NCI-H748 (cell line): ENCODE results near the gene KCNH6.
A peak's percentile ranks its signal among the peaks of the same experiment; 100 is the strongest.

Source experiments
- DNase-seq: peaks from one replicate; lab custom pipeline; 2025; ENCODE audit not compliant: unreplicated experiment; lab: John Stamatoyannopoulos, UW

KCNH6 gene, protein sequence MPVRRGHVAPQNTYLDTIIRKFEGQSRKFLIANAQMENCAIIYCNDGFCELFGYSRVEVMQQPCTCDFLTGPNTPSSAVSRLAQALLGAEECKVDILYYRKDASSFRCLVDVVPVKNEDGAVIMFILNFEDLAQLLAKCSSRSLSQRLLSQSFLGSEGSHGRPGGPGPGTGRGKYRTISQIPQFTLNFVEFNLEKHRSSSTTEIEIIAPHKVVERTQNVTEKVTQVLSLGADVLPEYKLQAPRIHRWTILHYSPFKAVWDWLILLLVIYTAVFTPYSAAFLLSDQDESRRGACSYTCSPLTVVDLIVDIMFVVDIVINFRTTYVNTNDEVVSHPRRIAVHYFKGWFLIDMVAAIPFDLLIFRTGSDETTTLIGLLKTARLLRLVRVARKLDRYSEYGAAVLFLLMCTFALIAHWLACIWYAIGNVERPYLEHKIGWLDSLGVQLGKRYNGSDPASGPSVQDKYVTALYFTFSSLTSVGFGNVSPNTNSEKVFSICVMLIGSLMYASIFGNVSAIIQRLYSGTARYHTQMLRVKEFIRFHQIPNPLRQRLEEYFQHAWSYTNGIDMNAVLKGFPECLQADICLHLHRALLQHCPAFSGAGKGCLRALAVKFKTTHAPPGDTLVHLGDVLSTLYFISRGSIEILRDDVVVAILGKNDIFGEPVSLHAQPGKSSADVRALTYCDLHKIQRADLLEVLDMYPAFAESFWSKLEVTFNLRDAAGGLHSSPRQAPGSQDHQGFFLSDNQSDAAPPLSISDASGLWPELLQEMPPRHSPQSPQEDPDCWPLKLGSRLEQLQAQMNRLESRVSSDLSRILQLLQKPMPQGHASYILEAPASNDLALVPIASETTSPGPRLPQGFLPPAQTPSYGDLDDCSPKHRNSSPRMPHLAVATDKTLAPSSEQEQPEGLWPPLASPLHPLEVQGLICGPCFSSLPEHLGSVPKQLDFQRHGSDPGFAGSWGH

DNA sequence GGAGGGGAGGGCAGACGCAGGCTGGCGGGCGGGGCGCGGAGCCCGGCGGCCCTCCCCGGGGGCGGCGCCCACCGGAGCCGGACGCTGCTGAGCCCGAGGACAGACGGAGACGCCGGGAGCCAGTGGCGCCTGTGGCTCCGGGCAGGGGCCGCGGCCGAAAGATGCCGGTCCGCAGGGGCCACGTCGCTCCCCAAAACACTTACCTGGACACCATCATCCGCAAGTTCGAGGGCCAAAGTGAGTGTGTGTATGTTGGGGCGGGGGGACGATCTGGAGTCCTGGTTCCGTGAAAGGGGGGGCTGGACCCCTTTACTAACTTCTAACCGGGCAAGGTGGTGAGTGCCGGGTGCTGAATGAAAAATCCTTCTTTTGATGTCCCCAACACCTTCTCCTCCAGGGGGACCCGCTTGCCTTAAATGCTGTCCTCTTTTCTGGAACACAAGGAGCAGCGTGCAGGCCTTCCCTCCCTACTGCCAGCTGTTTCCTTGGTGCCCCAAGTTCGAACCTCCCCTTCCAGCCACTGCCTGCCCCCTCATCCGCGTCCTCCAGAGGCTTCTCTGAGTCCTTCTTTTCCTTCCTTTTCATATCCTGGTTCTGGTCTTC lies at the start of gene KCNH6:
KCNH6 (plus strand) TSS at position 106 of the 603 bp plus-strand sequence; CDS start at position 162, 56 bp downstream.
- DNase-seq, result peak; percentile 34

DNA sequence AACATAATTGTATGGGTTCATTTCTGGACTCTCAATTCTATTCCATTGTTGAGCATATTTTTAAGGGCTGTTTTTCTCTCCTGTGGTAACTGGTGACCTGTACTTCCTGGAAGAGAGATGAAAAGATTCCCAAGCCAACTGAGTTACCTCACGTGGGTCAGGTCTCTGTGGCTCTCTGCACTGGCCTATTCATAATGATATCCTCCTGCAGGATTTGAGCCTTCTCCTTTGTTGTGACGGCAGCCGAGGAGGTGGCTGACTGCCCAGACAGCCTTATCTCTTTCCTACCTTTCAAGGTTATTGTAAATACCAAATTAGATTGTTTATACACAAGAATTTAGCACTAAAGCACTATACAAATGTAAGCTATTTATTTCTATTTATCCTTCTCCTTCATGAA lies 49.0 kb upstream of the KCNH6 start:
- no peak for DNase-seq

DNA sequence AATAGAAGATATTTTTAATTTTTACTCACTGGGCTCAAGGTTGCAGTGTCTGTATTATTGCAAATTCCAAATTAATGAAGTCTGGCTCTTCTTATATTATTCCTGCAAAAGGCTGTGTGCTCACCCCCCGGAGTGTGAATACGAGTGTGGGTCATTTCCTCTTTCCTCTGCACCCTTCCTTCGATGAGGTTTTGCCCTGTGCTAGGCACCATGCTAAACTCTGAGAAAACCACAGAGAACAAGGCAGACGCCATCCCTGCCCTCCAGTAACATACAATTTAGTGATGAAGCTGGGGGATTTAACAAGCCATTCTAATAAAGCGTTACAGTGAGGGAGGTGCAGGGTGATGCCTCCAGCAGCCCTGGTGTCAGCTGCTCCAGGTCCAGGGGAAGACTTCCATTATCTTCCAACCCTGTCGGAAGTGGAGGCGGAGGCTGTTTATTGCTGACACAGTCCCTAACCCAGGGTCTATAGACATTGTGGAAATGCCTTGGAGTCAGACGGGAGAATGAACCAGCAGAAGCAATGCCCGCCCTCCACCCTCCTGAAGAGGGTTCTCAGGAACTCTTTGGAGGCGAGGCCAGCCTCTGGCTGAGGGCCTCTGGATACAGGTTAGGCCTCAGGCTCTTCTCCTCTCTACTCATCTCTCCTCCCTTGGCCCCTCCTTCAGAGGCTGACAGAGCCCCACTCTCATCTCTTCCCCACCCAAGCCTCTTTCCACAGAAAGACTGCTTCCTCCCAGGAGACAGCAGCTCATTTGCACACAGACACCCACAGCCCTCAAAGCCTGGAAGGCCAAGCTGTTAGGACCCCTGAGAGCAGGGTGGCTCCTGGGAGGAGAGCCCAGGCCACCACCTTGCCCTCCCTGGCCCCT lies 48.3 kb upstream of the KCNH6 start:
- no peak for DNase-seq

DNA sequence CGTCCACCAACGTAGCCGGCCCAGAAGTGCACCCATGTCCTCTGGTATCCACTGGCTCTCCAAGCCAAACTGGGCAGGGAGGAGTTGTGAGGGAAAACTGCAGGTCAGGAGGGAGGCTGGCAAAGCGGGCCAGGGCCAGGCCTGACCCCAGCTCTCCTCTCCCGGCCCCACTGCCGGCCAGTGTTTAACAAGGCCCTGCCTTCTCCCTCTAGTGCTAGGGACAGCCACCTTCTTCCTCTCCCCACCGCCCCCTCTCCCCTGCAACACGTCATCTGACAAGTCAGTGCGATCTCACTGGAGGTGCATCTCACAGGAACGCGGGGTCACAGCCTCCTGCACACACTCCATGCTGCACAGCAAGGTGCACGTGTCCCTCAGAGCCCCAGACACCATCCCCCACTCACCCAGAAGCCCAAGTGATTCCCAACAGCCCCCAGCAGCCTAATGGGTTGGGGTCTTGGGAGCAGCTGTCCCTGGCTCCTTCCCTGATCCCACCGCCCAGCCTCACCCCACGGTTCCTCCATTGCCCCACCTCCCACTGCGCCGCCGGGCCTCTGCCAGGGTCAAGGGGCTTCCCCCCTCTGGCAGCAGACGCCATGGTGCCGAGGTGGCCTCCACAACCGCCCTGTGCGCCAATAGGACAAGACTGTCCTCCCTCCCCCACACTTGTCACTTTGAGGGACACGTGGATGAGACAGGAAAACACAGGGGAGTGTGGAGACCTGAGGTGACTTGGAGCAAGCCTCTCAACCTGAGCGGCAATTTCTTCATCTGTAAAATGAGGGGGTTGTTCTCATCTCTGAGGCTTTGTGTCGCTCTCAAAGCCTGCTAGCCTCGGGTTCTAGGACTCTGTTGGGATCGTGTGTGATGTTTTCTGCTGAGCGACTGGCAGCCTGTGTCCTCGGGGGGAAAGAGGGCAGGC lies 47.4 kb upstream of the KCNH6 start:
- no peak for DNase-seq

DNA sequence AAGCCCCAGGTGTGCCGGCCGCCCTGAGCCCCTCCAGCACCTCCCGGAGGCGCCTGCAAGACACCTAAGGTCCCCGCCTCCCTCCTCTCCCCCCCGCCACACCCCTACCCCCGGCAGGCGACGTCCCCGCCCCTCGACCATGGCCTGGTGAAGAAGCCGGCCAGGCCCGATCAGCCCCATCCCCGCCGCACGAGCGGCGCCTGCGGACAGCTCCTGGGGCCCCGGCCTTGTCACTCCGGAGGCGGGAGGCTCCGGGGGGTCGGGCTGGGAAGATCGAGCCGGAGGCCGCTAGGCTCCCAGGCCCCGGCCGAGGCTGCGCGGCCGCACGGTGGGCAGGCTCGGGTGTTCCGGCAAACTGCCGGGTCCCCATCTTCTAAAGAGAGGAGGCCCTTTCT lies 46.7 kb upstream of the KCNH6 start:
- peak; percentile 77 for DNase-seq

DNA sequence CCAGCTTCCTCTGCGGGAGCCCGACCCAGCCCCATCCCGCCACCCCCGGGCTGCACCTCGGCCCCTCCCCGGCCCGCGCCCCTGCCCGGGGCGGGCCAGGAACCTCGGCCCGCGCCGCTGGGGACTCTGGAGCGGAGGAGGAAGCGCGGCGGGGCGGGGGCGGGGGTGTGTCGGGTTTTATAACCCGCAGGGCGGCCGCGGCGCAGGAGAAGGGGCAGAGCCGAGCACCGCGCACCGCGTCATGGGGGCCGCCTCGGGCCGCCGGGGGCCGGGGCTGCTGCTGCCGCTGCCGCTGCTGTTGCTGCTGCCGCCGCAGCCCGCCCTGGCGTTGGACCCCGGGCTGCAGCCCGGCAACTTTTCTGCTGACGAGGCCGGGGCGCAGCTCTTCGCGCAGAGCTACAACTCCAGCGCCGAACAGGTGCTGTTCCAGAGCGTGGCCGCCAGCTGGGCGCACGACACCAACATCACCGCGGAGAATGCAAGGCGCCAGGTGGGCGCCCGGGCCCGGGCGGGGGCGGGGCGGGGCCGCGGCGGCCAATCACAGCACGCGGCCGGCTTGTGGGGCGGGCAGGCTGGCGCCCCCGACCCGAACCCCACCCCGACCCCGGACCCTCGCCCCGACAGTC lies 46.2 kb upstream of the KCNH6 start, which contains the start of gene ACE:
ACE (plus strand) TSS at position 208 of the 626 bp plus-strand sequence; CDS start at position 242, 34 bp downstream.
- DNase-seq, result peak; percentile 91

DNA sequence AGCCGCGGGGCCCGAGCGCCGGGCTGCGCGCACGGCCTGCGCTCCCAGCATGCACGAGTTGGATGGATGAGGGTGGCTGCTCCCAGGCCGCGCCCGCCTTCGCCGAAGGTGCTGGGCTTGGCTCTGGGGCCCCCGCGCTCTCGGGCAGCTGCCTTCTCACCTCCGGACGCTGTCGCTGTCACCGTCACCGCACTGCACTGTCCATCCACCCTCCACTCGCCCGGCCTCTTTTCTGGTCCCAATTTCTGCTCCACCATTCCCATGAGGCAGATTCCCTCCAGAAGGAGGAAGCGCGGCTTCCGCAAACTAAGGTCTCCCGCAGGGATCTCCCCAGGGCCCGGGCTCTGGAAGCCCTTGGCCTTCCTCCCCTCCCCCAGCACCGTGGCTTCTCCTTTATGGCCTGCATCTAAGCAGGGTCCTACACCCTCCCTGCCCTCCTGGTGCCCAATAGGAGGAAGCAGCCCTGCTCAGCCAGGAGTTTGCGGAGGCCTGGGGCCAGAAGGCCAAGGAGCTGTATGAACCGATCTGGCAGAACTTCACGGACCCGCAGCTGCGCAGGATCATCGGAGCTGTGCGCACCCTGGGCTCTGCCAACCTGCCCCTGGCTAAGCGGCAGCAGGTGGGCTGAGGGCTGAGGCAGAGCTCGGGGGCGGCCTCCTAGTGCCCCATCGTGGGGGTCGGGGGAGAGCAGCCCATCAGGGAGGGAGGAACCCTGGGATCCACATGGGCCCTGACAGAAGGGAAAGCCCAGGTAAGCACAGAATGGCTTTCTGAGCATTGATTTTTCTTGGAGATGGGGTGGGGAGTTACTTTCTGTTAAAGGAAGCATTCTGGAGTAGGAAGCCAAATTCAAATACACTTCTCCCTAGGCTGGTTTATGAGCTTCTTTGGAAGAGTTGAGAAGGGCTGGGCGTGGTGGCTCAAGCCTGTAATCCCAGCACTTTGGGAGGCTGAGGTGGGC lies 45.4 kb upstream of the KCNH6 start:
- no peak for DNase-seq

DNA sequence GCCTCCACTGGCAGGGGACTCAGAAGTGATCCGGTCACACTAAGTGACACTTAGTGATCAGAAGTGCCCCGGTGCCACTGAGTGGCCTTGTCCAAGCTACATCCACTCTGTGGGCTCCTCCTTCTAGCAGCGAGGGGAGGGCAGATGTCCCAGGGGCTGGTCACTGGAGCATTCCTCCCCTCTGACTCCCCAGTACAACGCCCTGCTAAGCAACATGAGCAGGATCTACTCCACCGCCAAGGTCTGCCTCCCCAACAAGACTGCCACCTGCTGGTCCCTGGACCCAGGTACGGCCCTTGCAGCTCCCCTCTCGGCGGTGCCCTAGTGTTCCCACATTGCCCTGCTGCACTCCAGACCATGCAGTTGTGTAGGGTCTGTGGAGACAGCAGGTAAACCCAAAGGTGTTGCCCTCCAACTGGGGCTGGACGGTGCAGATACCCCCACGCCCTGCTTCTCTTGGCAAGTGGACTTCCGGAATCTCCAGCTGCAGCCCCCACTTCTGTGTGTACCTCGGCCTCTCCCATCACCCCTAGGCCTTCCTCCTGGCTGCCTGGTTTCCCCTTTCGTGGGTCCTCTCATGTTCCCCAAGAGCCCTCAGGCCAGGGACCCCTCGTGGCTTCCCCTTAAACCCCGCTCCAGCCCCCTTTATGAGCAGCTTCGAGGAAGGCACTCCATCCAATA lies 44.2 kb upstream of the KCNH6 start:
- peak; percentile 77 for DNase-seq

DNA sequence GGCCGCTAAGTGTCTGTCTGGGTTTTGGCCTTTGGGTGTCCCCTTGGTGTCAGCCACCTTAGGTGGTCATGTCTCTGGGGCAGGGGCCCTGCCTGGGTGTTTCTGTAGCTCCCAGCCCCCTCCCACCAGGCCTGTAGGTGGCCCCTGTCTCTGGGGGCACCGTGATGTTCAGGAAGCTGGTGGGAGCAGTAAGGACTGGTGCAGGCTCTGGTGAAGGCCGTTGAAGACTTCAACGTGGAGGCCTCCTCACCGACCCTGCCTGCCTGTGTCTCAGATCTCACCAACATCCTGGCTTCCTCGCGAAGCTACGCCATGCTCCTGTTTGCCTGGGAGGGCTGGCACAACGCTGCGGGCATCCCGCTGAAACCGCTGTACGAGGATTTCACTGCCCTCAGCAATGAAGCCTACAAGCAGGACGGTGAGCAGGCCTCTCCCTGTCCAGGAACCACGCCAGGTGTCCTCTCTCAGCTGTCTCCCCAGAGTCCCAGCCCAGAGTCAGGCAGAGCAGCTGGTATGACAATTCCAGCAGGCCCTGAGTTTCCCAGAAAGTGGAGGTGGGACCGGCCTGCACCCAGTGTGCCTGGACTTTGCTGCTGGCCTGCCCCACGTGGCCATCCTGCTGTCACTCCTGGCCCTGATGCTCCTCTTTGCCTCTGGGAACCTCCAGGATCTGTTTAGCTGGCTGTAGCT lies 43.5 kb upstream of the KCNH6 start:
- no peak for DNase-seq

DNA sequence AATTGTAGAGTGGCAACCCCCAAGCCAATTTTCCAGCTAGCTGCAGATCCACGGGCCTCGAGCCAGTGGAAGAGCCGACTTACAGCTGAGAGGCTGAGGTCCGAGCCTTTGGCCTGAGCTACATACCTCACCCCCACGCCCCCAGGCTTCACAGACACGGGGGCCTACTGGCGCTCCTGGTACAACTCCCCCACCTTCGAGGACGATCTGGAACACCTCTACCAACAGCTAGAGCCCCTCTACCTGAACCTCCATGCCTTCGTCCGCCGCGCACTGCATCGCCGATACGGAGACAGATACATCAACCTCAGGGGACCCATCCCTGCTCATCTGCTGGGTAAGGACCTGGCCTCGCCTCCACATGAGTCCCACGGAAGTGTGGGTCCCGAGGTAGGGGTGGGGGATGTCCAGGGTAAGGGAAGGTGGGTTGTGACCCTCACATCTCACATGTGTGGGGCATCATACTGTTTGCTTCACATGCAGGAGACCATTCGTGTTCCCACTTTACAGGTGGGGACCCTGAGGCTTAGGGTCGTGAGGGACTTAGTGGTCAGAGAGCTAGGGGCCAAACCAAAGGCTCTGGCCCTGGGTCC lies 42.9 kb upstream of the KCNH6 start:
- no peak for DNase-seq

DNA sequence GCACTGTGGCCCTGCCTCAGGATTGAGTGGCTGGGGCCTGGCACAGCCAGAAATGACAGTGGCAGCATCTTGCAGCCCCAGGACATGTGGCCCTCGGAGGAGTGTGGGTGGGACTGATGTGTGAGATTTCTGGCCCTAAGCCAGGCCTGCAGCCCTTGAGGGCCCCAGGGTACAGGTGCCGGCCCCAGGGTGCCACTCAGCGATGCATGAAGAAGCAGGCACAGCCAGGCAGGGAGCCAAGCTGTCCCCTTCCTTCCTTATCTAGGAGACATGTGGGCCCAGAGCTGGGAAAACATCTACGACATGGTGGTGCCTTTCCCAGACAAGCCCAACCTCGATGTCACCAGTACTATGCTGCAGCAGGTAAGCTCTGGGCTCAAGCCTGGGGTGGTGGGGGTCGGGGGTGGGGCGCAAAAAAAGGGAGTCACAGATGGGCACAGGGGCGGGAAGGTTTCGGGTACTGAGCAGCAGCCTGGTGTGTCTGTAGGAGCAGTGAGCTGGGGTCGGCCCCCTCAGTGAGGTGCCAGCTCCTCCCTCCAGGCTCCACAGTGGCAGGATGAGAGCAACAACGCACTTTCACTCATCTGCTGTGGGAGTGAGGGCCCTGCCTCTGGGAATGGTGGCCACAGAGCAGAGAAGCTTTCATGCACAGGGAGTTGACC lies 42.2 kb upstream of the KCNH6 start:
- DNase-seq, result peak; percentile 48

DNA sequence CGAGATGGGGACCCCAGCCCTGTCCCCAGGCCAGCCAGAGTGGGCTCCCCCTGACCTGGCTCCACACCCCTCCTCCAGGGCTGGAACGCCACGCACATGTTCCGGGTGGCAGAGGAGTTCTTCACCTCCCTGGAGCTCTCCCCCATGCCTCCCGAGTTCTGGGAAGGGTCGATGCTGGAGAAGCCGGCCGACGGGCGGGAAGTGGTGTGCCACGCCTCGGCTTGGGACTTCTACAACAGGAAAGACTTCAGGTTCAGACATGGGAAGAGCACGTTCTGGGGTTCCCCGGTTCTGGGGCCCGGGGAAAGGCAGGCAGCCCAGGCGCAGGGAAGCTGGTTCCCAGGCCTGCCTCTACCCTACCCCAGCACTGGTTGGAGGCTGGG lies 41.7 kb upstream of the KCNH6 start:
- no peak for DNase-seq

DNA sequence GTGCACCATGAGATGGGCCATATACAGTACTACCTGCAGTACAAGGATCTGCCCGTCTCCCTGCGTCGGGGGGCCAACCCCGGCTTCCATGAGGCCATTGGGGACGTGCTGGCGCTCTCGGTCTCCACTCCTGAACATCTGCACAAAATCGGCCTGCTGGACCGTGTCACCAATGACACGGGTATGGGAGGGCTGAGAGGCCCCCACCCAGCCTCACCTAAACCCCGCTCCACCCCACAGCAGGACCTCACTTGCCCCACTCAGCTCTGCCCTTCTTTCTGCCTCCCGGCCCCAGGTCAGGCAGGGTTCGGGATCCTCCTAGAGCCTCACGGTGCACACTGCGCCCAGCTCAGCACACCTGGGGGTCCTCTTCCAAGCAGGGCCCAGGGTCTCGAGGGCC lies 40.6 kb upstream of the KCNH6 start:
- no peak for DNase-seq

DNA sequence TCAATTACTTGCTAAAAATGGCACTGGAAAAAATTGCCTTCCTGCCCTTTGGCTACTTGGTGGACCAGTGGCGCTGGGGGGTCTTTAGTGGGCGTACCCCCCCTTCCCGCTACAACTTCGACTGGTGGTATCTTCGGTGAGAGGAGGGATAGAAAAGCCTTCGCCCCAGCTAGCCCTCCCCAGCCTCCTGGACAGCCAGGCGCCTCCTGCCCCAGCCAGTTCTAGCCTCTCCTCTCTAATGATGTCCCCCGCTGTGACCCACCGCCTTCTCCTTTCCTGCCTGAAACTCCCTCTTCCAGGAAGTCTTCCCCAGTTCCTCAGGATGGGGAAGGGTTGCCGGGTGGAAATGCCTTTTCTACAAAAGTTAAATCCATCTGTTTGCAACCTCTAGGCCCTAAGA lies 40.1 kb upstream of the KCNH6 start:
- DNase-seq, result no peak

DNA sequence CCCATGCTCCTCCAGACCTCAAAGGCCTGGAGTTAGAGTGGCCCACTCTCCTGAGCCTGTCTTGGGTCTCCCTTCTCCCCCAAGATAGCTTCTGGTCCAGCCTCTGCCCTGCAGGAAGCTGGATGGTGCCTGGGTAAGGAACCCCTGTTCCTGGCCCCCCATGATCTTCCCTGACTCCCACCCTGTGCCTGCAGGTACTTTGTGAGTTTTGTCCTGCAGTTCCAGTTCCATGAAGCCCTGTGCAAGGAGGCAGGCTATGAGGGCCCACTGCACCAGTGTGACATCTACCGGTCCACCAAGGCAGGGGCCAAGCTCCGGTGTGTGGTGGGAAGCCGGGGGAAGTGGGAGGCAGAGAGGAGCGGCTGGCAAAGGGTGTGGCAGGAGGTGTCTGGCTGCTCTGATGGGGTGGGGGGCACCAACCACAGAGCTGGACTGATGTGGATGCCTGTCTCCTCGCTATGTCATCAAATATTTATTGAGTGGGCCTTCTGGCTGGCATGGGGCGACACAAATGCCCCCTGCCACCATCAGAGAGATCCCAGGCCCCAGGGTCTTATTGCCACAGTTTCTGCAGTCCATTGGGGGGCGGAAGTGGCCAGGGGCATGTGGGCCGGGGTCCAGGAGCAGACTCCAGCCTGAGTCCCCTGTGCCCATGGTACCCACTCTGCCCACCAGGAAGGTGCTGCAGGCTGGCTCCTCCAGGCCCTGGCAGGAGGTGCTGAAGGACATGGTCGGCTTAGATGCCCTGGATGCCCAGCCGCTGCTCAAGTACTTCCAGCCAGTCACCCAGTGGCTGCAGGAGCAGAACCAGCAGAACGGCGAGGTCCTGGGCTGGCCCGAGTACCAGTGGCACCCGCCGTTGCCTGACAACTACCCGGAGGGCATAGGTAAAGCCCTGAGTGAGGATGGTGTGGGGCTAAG lies 39.2 kb upstream of the KCNH6 start:
- no peak for DNase-seq
